NCI-H510A treated with DMSO at 0.1 percent for 48 hours (cell line): ENCODE results near the gene BMP6.

Experiments
- DNase-seq: peaks from one replicate; lab custom pipeline; 2025; lab: John Stamatoyannopoulos, UW

The BMP6 gene

GRCh38 chr6:7719364-7719850 is 6.5 kb upstream of the BMP6 start:
- DNase-seq = no peak

- no peak for DNase-seq
These were observed 5.6 kb upstream of the BMP6 start for GRCh38 chr6:7720346-7720745.

GRCh38 chr6:7721649-7722048 is 4.2 kb upstream of the BMP6 start:
- no peak for DNase-seq

GRCh38 chr6:7723041-7723447 is 2.9 kb upstream of the BMP6 start:
- peak; percentile 29 for DNase-seq

GRCh38 chr6:7723554-7723953 is 2.3 kb upstream of the BMP6 start:
- DNase-seq = no peak

- DNase-seq = no peak
These were observed 487 bp upstream of the BMP6 start for GRCh38 chr6:7725412-7725811.

- DNase-seq = no peak
These were observed 652 bp downstream of the BMP6 start for GRCh38 chr6:7726416-7727085.

GRCh38 chr6:7727086-7727945 is 1.4 kb downstream of the BMP6 start:
- DNase-seq = no peak

- DNase-seq = peak; percentile 15
These were observed 2.3 kb downstream of the BMP6 start for GRCh38 chr6:7727946-7728854.

GRCh38 chr6:7728855-7729590 is 3.1 kb downstream of the BMP6 start:
- no peak for DNase-seq

GRCh38 chr6:7730001-7730783 is 4.3 kb downstream of the BMP6 start:
- no peak for DNase-seq

GRCh38 chr6:7730784-7731227 is 4.9 kb downstream of the BMP6 start:
- no peak for DNase-seq

- no peak for DNase-seq
These were observed 5.4 kb downstream of the BMP6 start for GRCh38 chr6:7731294-7731693.

- DNase-seq = no peak
These were observed 6.3 kb downstream of the BMP6 start for GRCh38 chr6:7732228-7732627.

GRCh38 chr6:7734707-7735383 is 8.9 kb downstream of the BMP6 start:
- DNase-seq = no peak

- no peak for DNase-seq
These were observed 11.2 kb downstream of the BMP6 start for GRCh38 chr6:7737106-7737505.

- DNase-seq = no peak
These were observed 12.0 kb downstream of the BMP6 start for GRCh38 chr6:7737867-7738266.

GRCh38 chr6:7742223-7742785 is 16.4 kb downstream of the BMP6 start:
- DNase-seq = peak; percentile 47

GRCh38 chr6:7745942-7746341 is 20.0 kb downstream of the BMP6 start:
- DNase-seq = no peak

GRCh38 chr6:7747016-7747415 is 21.1 kb downstream of the BMP6 start:
- DNase-seq = no peak
